CD4-positive, alpha-beta T cell treated with Interleukin-10 for 1 hour (primary cell): Measurements from ENCODE around the gene KIAA1614.

Experiments used
- DNase-seq: peaks from one replicate; pipeline ENCODE4 v3.0.0-alpha.2; 2020

KIAA1614 gene, protein sequence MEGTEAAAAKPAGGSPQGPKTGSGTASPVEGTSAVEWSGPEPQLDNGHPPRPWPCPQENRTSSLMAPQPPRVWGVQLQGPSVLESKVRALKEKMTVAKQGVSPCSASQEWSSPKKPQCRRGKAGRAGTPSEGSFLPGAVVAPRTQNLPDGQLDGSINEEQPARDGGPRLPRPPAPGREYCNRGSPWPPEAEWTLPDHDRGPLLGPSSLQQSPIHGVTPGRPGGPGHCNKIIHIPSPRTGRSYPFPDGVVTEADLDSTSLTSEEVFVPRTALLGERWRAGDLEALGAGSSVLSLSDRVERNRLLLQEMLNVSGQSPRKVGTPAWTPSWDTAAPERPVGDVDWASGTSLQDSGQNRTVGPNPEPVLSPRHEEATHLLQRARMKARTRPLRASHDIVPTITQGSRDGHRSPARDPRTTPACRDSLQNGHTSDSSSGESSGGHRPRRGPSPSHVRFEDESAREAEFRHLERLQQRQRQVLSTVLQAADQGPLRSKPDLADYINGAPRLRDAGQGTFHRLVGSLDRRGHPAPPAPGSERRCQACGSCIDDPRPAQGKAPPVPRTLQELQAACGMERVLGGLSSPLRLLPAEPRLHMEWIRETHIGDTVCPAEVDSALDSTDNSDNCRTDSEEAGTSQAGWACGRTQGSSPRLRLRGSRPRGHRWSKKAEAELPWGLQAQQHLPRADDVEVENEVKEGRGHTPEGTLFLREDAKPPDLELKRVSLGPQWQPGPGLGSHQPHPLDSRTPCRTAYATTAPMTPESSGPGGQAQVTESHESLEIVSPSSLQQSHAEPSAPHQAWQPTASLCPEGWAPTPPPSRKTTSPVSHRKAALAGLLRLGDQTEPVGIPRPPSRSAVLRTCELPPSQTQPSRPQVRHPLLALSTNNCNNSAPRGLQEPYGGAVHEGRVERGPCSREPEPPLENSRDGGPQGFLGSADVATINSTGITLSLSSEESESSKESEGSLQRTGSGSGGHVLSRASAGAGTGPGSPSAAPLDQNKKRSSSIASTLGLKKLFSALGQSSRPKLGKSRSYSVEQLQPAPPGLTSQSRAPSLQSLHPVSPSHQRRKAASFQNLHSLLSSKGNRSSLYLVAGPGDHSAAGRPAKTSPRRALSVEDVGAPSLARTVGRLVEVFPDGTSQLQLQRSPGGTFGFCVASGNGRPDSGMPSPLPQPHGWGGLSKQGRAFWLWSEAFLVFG

DNA sequence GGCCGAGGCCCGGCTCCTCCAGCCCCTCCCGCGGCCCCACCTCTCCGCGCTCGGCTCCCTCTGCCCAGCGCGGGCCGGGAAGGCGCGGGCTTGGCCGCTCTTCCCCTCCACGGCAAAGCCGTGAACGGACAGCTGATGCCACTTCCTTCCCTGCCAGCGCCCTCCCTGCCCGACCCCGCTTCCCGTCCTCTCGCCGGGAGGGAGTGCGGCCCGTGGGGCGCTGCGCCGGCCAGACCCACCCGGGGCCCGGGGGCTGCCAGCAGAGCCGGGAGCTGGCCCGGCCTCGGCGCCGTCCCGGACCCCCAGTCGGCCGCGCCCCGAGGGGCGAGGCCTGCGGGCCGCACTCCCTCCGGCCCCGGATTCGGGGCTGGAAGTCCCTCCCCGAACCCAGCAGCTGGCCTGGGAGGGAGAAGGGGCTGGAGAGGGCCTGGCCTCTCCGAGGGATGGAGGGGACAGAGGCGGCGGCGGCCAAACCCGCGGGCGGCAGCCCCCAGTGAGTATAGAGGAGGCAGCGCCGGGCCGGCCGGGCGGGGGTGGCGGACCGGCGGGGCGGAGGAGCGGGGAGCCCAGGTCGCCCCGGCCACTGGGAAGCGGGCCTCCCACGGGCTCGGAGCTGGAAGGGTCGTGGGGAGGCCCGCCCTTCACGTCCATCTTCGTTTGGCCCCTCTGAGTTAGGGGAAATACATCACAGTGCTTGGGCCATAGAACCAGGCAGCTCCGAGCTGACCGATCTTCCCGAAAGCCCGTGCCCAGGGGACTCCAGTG lies at the start of gene KIAA1614:
Gene KIAA1614 (plus strand): TSS at position 97 of the 765 bp plus-strand sequence. CDS start 347 bp downstream, at position 444.
- no peak for DNase-seq

DNA sequence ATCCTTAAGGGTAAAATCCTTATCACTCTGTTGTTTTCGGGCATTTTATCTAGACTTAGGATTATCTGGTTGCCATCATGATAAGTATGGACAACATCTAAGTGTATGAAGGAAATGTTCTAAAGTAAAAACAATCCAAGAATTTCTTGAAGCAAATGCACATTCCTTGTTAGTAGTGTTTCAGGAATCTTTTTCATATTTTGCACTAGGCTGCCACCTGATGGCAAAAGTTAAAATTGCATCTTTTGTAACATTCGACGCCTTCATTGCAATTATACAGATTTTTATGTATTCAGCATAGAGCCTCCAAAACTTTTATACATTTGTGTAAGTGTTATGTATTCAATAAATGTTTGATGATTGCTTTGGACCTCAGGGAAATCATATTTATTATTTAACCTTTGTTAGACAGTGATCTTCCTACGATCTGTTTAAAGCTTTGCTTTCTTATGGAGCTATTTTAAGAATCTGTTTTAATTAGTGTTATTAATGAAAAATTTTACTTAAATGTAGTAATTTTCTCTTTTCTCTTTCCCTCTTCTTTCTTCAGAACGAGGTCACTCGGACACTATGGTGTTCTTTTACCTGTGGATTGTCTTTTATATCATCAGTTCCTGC lies 49.4 kb upstream of the KIAA1614 start:
- peak; percentile 57 for DNase-seq

DNA sequence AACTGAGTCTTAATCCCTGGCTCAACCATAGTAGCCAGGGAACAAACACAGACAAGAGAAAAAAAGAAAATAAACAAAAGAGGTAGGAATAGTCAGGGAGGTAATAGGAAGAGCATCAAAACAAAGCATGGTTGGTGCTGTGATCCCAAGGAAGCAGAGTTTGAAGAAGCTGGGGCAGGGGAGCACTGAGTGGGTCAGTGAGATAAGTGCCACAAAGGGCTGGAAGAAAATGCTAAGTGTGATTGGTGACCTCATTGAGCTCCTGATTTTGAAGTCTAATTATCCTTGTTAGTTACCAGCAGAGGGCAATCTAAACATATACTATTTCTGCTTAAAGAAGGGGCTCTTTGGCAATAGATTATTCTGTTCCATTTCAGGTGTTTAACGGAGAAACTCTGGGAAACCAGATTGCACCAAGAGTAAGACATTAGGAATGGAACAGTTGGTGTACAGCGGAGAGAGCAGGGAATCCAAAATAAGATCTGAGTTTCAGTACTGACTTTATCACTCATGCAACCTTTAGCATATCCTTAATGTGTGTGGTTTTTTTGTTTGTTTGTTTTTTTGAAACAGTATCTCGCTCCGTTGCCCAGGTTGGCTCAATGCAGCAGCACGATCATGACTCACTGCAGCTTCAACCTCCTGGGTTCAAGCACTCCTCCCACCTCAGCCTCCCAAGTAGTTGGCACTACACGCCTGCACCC lies 30.7 kb upstream of the KIAA1614 start:
- DNase-seq = peak; percentile 12

DNA sequence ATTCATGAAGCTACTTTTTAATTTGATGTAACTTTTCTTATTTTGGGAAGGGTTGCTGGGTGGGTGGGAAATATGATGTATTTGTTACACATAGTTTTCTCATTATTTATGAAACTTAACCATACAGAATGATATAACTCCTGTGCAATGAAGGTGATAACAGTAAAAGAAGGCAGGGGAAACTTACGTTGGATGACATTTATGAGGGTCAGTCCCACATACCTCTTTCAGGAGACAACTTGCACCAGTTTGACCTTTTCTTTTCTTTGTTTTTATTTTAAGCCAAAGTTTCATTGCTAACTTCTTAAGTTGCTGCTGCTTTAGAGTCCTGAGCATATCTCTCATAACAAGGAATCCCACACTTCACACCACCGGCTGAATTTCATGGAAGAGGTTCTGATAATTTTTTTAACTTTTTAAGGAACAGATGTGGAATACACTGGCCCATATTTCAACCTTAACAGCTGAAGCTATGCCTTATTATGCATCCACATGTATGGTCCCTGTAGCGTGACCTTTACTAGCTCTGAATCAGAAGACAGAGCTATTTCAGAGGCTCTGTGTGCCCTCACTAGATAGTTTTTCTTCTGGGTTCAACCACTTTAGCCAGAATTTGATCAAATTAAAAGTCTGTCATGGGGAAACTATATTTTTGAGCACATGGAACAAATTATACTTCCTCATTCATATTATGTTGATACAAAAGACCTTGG lies 28.0 kb upstream of the KIAA1614 start:
- no peak for DNase-seq

DNA sequence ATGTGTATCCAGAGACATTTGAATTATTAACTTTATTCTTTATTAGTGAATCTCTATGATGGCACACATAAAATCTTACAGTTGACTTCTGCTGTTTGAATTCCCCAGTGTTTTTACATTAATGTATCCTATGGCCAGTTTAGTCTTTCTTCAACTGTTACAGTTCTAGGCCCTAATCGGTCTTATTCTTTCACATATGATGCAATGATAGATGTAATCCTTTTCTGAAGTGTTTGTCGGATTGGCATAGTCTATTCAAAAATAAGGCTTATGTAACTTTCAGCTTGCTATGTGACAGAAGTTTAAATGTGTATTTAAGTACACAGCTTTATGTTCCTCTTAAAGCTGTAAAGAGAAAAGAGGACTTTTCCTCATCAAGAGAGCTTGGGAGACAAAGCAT lies 26.4 kb upstream of the KIAA1614 start:
- no peak for DNase-seq

DNA sequence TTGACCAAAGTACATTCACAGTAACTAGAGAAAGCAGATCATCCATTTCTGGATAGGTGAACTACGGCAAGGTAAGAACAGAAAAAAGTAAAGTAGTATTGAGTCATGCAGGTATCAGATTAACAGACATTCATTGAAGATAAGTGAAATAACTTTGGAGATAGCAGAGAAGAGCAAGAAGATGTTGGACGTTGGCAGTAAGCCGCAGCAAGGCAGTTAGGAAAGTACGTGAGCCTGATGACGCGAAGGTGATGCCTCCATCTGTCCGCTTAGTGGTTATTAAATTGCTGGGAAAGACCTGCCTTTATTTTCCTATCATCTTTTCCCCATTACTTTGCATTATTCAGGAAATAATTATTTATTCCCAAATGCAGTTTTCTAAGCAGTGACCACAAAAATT lies 24.9 kb upstream of the KIAA1614 start:
- no peak for DNase-seq

DNA sequence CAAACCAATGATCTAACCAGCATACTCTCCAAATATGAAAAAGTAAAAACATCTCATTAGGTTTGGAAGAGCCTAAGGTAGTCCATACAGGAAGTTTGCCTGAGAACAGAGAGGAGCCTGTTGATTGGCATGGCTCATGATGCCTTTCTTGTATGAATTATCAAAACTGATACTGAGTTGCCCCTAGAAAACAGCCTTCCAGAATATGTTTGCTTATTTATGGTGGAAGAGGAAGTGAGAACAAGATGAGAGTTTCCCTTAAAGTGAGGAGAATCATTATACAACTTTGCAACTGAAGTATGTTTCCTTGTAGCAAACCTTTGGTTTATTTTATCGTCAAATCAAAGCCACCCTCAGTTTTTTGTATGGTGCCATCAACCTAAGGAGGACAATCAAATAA lies 23.8 kb upstream of the KIAA1614 start:
- no peak for DNase-seq

DNA sequence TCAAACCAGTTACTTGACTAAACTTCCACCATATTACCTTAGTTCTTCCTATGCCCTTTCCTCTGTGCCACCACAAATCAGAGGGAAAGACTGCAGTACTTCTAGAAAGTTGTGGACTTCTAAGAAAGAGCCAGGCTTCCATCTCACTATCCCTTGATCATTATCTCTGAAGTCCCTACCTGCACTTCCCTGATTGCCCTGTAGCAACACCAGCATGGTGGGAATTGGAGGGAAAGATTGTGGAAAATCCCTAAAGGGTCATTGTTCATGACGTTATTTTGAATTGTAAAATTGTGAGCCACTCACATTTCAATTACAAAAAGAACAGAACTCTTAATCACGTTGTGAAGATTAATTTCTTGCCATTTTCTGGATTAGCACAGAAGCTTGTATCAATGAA lies 23.4 kb upstream of the KIAA1614 start:
- DNase-seq = no peak

DNA sequence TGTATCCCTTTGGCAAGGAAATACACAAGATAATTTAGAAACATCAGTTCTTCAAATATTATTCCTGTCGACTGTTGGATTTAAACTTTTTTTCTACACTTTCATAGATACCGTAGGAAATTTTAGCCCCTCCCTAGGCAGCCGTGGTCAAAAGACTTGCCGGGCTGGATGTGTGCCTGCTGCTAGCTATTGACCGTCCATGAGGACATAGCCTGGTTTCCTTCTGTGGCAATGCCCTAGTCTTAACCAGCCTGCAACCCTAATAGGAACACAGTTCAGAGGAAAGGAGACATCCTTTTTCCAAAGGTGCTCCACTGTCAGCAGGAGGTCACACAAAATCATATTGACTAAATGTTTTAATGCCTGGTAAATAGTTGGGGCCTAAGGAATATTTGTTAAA lies 20.4 kb upstream of the KIAA1614 start:
- DNase-seq = no peak

DNA sequence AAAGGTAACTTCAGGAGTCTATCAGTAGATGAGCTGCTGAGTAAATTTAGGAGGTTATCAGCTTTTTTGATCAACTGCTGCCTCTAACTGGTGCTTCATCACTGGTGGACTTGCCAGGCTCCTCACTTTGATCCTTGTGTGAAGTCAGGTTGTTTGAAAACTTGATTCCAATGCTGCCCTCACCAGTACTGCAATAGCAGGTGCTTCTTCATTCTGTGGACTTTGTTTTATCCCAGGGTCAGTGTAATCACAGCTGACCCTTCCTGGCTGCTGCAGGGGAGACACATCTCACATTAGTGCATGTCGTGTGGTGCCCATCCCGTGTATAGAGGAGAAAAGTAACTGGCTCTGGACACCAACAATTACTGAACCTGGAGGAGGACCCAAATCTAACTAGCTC lies 20.0 kb upstream of the KIAA1614 start:
- no peak for DNase-seq

DNA sequence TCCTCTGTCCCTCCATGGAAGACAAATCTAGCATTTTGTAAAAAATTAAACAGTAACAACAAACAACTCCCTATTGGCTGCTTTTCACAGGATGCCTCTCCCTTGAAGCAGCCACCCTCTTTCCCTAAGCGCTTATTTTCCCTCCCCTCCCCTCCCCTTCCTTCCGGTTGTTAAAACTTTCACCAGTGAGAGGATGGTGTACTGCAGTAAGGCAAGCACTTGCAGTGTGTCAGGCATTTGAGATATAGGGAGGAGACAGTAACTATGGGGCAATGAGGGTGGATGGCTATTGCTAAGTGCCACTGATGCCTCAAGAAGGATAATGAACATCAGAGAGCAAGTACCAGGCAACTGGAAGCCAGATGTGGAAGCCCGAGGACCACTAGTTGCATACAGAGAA lies 19.1 kb upstream of the KIAA1614 start:
- DNase-seq = no peak

DNA sequence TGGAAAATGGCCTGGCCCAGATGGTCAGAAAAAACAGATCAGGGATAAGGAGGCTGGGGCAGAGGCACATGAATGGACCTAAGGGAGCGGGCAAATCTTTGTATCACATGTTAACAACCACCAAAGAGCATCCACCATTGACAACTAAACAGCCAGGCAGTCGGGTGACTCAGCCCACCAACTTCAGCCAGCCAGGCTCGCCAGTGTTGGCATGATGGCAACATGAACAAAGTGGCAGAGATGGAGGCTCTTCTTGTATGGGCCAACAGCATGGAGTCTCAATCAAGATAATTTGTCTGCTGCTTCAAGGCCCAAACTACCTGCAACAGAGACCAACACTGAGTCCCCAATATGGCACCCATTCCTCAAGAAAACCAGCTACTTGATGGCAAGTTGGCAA lies 16.5 kb upstream of the KIAA1614 start:
- no peak for DNase-seq

DNA sequence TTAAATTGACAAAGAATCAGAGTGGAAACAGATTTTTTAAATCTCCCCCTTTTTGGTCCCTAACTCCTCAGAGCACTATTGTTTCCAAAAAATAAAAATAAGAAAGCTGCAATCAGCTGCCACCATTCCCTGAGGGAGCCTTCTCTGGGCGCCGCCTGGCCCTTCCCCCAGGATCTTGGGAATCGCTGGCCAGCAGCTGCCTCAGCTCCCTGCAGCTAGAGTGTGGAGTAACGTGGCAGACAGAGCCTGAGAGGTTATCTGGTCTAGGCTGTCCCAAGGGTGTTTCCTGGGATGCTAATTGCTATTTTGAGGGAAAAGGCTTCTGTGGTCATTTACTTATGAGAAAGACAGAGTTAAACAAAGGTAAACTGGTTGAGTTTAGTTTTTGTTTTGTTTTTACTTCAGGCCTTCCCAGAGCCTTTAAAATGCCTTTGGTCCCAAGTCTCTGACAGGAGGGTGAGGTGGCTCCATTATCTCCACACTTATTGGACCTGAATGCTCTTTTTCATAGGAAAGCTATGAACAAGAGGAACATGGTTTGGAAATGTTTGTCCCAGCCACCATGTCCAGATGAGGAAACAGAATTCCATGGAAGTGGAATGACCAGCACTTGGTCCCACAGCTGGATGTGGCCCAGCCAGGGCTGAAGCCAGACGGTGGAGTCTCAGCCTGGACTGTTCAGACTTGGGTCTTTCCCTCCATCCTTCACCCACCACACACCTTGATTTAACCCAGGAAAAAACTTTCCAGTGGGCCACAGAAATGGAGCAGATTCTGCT lies 14.1 kb upstream of the KIAA1614 start:
- no peak for DNase-seq

DNA sequence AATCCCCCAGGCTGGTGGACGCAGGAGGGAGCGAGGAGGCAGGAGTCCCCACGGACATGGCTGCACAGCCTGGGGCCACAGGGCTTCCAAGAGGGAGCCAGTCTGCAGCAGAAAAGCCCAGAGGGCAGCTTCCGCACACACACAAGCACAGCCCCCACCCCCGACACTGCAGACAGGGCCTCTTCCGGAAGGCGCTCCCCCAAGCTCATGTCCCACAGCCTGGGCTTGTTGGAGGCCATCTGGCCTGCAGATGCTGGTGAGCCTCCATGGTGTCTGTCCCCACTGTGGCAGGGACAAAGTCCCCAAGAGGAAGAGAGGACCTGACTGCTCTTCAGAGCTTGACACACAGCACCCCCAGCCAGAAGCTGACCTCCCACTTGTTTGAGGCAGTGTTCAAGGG lies 13.4 kb upstream of the KIAA1614 start:
- DNase-seq = no peak

DNA sequence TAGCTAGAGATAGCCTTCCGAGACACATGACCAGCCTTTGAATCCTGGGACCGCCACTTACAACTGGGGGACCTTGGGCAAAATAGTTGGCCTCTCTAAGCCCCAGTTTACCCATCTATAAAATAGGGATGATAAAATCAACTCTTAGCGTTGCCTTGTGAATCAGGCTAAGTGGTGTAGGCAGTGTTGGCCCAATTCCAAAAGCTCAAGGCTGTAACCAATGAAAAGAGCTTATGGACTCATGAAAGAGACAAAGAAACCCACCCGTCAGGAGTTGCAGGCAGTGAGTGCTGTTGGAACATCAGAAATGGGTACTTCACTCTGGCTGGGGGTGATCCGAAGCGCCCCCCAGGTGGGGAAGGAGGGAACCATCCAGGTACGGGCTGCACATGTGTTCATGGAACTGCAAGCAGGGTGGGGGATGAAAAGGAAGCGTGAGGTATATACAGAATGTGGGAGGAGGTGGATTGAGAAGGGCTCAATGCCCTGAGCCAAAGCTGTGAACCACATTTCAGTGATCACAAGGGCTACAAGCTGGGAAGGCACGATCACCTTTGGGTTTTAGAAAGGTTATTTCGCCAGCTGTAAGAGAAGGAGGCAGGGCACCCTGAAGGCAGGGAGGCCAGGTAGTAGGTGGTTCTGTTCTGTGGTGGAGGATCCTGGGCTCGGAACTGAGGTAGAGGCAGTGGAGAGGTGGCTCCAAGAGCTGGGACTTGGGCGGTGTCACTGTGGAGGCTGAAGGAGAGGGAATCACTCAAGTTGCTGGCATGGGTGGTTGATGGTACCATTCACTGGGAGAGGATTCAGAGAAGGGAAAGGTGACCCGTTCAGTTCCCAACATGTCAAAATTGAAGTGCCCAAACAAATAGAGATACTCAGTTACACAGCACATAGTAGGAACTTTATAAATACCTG lies 11.4 kb upstream of the KIAA1614 start:
- no peak for DNase-seq

DNA sequence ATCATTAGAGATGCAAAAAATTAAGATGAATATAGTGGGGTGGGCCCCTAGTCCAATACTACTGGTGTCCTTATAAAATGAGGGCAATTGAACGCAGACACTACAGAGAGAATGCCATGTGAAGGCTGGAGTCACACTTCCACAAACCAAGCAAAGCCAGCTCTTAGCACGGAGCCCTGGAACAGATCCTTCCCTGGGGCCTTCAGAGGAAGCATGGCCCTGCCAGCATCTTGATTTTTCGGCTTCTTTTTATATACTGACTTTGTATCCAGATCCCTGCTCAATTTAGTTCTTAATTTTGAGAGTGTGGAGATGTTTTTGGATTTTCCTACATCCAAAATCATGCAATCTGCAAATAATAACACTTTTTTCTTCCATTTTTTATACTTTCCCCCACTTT lies 10.2 kb upstream of the KIAA1614 start:
- DNase-seq = no peak

DNA sequence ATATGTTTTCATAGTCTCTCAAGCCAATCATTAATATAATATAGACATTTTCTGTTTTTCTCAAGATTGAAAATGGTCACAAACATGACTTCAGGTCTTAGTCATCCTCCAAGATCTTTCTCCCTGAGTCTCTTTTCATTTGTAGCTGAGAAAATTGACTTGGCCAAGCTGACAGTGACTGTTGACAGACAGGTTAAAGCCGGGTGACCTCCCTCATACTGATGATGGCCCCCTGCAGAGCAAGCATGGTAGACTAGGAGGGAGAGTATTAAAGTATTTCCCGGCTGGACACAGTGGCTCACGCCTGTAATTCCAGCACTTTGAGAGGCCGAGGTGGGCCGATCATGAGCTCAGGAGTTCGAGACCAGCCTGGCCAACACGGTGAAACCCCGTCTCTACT lies 6.8 kb upstream of the KIAA1614 start:
- DNase-seq = no peak

DNA sequence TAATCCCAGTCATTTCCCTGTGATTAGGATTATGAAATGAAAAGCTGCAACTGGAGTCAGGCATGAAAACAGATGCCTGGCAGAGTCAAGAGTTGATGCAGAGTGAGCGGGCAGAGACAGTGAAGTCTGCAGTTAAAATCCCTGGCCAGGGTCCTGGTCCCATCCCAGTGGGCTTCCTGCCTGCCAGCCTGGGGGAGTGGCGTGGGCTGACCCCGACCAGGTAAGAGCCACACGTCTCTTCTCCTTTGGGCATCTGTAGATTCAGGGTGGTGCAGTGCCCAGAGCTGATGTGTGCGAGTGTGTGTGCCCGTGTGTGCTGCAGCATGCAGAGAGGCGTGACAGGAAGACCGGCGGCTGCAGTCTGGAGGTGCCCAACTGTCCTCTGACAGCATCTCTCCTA lies 6.2 kb upstream of the KIAA1614 start:
- DNase-seq = no peak
